GM18858 (cell line): Measurements from ENCODE around the gene SH2D3C.
A peak's percentile ranks its signal among the peaks of the same experiment; 100 is the strongest.
"Not testable (repeated sequence)": the region's sequence is repeated elsewhere in the genome, so short reads cannot be mapped to it uniquely, and the experiment has no call there.

Experiments used
- ATAC-seq: cut with Tn5 transposase; IDR thresholded peaks from one replicate; pipeline ENCODE4 v1.9.1; 2021; ENCODE audit not compliant: unreplicated experiment

The SH2D3C gene

DNA sequence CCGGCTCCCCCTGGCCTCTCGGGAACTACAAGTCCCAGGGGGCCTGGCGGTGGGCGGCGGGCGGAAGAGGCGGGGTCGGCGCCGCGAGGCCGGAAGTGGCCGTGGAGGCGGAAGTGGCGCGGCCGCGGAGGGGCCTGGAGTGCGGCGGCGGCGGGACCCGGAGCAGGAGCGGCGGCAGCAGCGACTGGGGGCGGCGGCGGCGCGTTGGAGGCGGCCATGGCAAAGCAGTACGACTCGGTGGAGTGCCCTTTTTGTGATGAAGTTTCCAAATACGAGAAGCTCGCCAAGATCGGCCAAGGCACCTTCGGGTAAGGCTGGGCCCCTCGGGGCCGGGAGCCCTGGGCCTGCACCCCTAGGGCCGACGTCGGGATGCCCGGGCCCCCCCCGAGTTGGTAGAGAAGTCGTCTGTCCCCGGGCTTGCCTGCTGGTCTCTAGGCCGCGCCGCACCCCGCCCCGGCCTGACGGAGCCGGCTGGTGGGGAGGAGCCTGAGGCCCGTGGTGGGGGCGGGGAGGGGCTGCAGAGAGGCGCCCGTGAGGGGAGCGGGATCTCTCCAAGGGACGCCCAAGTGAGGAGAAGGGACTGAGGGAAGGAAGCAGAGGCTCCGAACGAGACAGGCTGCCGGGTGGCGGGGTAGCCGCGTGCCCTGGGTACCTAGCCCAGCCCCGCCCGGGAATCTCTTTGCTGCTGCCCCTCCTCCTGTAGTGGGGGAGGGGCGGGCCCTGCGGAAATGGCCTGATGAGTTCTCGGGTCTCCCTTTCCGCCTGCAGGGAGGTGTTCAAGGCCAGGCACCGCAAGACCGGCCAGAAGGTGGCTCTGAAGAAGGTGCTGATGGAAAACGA lies 7.7 kb upstream of the SH2D3C start, which contains the start of gene CDK9:
CDK9 (plus strand) TSS at position 102 of the 840 bp plus-strand sequence; CDS start at position 217, 115 bp downstream.
- ATAC-seq = peak; percentile 41

DNA sequence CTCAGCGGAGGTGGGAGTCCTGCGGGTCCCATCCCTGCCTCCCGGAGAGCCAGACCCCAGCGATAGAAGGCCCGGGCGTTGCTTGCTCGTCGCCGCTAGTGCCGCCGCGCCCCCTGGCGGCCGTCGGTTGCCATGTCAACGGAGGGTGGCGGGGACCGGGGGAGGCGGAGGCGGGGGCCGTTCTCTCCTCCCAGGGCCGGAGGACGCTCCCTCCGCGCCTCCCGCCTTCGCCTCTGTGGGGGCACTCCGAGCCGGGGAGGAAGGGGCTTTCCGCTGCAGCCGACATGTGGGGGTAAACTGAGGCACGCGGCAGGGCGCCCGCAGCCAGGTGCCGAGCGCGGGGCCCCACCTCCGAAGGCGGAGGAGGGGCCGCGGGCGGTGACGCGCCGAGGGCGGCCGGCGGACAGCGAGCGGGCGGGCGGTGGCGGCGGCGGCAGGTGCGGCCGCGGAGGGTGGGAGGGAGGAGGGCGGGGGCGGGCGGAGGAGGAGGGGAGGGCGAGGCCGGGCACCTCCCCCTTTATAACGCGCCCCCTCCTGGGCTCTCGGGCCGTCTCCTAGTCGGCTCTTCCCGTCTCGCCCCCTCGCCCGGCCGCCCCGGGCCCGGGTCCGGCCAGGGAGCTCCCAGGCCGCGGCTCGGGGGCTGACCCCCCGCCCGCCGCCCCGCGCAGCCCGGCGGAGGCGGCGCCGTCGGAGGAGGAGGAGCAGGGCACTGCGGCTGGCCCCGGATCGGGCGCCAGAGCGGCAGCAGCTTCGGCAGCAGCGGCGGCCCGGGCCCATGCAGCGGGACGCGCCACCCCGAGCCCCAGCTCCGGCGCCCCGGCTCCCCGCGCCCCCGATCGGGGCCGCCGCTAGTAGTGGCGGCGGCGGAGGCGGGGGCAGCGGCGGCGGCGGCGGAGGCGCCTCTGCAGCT lies 6.8 kb upstream of the SH2D3C start:
- ATAC-seq = peak; percentile 22

DNA sequence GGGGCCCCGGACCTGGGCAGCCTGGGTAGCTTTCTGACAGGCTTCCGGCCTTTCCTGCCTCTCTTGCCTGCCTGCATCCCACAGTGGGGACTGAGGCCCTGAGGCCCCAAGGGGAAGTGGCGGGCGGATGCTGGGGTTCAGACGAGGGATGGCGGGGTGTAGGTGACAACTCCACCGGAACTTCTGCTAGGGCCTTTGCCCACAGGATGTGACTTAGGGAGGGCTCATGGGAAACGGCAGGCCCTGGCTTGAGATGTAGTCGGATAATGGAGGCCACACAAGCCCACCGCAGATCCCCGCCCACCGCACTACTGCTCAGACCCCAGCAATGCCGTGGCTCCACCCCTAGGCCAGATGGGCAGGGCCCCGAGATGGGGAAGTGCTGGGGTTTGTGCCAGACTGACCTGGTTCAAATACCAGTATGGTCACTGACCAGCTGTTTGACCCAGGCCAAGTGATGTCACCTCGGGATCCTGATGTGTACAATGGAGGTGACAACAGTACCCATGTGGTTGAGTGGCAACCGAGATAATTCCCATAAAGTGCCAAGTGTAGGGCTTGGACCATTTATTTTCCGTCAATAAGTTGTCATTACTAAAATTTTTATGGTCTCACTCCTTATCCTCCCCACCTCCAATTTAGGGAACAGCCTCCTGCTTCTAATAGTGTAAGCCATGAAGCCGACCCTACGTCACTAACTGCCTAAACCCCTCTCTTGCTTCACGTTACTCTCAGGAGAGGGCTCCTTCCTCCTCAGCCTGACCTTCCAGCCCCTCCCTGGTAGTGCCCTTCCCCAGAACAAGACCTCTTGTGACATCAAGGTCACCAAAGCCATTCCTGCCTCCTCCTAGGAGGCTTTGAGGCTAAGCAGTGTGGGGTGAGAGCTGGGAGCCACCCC lies 4.9 kb upstream of the SH2D3C start:
- ATAC-seq = no peak

DNA sequence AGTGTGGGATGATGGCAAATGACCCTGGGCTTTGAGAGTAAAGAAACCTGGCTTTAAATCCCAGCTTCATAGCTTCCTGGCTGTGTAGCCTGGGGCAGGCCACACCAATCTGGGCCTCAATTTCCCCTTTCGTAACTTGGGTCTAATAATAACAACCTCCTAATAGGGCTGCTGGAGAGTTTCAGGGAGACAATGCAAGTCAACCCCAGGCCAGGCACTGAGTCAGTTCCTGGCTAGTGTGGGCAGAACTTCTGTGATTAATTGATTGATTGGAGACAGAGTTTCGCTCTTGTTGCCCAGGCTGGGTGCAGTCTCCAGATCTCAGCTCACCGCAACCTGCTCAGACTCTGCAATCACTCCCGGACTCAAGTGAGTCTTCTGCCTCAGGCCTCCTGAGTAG lies 3.3 kb upstream of the SH2D3C start:
- no peak for ATAC-seq

DNA sequence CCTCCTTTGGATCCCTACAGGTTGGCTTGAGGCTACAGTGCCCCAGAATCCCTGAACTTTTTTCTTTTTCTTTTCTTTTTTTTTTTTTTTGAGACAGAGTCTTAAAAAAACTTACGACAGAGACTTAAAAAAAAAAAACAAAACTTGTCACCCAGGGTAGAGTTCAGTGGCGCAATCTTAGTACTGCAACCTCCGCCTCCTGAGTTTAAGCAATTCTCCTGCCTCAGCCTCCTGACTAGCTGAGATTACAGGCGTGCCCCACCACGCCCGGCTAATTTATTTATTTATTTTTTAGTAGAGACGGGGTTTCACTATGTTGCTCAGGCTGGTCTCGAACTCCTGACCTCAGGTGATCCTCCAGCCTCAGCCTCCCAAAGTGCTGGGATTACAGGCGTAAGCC lies 2.4 kb upstream of the SH2D3C start:
- not testable (repeated sequence) for ATAC-seq

DNA sequence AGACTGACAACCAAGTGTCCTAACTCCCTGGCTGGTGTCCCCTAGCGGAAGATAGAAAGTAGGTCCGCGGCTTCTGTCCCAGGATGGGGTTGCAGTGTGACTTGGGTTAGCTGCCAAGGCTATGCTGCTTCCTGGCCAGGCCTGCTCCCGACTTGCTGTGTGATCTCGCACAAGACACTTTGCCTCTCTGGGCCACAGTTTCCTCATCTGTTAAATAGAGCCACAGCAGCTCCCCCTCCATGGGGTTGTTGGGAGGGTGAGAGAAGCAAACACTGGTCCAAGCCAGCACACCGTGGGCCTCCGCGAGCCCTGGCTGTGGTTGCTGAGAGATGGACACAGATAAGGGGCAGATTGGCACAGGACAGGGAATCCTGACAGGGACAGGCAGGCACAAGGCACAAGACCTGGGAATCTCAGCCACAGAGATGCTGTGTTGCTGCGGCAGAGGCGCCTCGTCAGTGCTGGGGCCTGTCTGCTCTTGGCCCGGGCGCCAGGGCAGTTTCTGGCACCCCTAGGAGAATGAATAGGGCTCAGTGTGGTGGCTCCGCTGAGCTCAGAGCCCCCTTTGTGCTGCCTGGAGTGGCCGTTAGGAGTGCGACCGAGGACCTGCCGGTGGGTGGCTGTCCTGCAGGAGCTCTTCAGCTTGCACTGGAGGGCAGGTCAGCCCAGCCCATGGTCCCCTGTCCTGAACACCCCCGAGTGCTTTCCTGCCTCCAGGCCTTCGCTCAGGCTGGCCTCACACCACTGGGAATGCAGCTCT lies 1.8 kb upstream of the SH2D3C start:
- no peak for ATAC-seq

DNA sequence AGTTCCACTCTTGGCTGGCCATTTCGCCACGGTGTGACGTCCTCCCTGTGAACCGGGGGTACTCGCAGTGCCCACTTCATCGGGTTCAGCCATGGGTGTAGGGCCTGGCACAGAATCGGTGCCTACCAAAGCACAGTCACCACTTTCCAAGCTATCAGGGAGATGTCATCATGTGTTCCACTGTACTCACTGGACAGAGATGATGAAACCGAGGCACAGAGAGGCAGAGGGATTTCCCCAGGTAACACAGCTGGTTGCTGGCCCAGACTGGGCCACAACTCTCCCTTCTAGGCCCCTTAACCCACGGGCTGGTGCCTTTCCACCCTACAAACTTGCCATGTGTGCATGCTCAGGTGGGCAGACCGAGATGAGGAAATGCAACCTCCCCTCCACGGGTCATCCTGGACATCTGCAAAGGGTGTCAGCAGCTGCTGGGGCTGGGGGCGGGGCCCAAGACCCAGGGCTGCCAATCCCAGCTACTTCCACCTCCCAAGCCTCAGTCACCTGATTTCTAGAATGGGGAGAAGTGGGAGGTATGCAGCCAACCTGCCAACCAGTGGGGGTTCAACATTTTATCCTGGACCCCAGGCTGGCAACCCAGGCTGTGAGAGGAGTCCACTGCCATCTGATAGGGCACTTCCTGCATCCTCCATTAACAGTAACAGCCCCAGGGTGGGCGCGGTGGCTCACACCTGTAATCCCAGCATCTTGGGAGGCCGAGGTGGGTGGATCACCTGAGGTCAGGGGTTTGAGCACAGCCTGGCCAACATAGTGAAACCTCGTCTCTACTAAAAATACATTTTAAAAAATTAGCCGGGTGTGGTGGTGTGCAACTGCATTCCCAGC lies 893 bp upstream of the SH2D3C start:
- peak; percentile 33 for ATAC-seq

DNA sequence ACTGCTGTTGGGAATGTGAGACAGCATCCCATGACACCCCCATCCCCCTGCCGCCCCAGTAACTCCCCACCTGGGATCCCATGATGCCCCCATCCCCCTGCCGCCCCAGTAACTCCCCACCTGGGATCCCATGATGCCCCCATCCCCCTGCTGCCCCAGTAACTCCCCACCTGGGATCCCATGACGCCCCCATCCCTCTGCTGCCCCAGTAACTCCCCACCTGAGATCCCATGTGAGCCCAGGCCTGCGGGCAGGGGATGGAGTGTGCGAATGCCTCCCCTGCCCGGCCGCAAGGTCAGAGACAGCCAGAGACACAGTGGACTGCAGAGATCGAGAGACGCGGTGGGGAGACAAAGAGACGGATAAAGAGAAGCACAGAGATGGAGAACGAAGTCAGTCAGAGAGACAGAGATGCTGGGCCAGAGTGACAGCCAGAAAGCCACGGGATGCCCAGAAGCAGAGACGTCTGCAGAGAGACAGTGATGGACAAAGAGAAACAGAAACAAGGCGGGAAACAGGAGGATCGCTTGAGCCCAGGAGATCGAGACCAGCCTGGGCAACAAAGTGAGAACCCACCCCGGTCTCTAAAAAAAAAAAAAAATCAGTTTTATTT lies 992 bp downstream of the SH2D3C start:
- ATAC-seq = no peak

DNA sequence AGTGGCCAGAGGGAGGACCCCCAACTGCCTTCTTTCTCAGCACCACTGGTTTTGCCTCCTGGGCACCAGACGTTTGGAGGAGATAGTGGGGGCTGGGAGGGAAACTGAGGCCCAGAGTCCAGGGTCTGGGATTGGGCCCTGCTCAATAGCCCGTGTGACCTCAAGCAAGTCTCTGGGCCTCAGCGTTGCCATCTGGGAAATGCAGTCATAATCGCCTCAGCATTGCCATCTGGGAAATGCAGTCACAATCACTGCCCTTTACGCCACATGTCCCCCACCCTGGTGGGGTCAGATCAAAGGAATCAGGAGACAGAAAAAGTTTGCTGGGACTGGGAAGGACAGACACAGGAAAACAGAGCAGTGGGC lies 1.6 kb downstream of the SH2D3C start:
- no peak for ATAC-seq

DNA sequence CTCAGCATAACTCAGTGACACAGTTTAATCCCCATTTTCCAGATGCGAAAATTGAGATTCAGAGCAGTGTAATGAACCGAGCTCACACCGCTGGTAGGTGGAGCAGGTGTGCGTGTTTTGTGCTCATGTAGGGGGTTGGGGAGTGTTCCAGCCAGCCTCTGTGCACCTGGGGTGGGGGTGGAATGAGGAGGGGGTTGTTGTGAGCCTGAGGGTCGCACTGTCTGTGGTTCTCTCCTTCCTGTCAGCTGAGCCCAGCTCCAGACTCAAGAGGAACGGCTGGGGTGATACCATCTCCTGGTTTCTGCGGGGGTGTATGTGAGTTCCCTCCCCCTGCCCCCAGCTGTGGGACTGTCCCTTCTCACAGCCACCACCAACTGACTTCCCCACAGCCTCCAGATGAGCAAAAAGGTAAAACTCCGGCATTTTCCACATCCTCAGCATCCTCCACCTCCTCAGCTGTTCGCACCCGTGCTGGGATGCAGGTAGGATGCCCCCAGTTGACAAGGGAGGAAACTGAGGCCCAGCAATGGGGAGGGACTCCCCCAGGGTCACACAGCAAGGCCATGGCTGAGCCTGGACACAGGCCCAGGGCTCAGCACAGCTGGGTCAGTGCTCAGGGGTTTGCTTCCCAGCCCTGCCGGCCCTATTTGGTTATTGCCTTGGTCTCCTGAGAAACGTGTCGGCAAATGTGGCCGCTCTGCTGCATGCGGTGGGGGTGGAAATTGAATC lies 2.1 kb downstream of the SH2D3C start:
- no peak for ATAC-seq

DNA sequence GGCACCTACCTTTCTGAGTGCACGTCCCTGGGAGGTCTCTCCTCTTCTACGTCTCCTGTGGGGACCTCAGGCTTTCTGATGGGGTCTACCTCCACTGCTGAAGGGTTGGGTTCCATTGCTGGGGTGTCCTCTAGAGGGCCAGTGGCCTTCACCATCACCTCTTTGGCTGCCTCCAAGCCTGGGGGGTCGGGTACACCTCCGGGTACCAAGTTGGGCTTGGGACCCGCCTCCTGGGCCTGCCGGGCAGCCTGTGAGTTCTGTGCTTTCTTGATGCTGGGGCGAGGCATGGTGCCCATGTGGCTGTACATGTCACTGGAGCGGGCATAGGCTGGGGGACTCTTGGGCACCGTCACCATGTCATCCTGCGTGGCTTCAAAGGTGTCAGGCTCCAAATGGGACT lies 4.5 kb downstream of the SH2D3C start:
- no peak for ATAC-seq

DNA sequence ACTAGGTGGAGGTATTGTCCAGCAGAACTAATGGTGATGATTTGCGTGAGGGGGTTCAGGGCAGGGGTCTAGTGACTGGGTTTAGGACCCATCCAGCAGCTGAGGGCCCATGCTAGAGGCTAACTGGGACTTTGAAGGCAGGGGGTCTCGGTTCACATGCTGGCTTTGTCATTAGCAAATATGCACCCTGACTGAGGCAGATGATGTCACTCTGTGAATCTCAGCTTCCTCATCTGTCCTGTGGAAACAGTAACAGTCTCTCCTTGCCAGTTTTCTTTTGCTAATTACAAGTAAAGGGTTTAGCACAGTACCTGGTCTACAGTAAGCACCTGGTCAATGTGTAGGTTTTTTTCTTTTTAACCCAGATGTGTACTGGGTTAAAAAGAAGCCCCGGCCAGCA lies 5.2 kb downstream of the SH2D3C start:
- ATAC-seq = no peak

DNA sequence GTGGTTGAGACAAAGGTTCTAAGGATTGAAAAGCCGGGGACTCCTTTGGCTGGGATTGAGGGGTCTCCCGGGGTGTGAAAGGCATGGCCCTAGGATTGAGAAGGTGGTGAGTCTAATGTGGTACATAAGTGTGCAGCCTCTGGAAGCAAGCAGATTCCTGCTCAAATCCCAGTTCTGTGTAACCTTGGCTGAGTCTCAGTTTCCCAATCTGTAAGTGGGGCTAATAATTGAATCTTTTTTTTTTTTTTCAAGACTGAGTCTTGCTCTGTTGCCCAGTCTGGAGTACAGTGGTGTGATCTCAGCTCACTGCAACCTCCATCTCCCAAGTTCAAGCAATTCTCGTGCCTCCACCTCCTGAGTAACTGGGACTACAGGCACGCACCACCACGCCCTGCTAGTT lies 5.9 kb downstream of the SH2D3C start:
- no peak for ATAC-seq

DNA sequence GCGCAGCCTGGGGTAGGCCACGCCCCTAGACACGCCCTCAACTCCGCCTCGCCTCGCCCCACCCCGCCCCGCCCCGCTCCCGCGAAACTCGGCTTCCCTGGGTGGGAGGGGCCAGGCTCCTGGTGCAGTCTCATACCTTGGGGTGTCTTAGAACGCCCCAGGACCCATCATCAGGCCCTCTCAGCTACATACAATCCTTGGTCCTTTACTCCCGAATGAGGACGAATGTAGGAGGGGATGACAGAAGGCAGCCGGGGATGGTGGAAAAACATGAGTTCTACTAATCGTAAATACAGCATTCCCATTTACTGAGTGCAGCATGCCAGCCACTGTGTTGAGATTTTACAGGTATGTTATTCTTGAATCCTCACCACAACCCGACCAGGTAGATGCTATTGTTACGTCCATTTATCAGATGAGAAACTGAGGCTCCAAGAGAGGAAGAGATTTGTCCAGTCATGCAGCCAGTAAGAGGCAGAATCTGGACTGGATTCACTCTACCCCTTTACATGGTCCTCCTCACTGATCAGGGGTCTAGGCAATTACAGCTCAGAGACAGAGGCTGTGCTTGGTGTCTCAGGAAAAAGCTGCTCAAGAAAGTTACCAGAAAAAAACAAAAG lies 6.8 kb downstream of the SH2D3C start:
- ATAC-seq = no peak

DNA sequence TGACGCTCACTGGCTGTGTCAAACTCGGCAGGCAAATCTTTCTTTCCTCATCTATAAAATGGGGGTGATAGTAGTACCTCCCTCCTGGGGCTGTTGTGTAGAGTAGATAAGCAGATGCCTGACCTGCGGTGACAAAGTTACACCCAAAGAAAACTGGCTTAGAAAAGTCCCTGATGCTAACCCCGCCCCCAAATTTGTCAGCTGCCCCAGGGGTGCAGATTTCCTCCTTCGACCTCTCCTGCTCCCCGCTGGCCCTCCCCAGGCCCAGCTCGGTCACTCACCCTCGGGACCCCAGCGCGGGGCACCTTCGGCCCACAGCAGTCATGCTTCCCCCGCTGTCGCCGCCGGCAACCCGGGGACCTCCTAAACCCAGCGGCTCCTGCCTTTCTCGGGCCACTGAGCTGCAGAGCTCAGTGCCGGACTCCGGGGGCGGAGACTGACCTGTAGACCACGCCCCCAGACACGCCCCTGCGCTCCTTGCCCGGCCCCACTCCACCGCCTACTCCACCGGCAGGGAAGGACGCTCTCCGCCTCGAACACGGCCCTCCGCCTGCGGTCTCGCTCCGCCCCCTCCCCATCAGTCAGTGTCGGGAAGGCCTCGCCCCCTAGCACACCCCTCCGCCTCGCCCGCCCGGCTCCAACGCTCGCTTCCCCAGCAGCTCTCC lies 7.4 kb downstream of the SH2D3C start:
- ATAC-seq = peak; percentile 76

DNA sequence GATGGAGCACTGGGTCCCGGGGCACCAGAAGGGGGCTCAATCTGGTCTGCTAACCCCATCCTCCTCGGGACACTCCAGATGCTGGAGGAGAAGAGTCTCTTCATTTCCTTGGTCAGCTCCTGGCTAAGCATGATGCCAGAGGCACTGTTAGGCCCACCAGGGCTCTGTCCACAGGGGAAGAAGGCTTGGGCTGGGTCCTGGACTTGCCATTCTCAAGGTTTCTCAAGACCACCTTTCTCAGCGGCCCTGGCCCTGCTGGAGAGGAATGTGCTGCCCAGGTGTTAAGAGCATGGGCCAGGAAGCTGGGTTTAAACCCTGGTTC lies 7.9 kb downstream of the SH2D3C start:
- no peak for ATAC-seq

DNA sequence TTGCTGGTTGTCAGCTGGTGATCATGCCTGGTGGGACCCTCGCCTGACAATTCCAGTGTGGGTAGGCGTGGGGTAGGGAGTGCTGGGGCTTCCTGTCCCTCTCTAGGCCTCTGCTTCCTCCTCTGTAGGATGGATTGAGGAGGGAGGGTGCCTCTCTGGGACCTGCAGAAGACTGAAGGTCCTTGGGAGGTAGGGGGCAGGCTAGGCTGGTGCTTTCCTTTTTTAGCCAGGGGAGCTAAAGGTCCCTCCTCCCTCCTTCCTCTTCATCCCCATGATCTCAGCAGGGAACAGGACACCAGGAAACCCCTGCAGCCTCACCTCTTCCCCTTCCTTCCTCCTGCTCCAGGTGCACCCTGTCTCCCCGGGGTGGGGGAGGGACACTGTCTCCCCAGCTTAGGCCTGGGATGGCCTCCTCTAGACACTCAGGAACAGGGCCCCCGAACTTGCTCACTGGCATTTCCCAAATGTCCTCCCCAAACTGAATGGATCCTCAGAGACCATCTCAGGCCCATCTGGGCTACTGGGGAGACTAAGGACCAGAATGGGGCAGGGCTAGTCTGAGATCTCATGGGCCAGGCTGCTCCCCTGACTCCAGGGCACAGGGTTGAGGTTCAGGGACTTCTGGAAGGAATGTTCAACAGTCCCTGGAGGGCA lies 8.4 kb downstream of the SH2D3C start:
- ATAC-seq = no peak
